Measurements from ENCODE around the gene SGTB.

The SGTB gene

DNA sequence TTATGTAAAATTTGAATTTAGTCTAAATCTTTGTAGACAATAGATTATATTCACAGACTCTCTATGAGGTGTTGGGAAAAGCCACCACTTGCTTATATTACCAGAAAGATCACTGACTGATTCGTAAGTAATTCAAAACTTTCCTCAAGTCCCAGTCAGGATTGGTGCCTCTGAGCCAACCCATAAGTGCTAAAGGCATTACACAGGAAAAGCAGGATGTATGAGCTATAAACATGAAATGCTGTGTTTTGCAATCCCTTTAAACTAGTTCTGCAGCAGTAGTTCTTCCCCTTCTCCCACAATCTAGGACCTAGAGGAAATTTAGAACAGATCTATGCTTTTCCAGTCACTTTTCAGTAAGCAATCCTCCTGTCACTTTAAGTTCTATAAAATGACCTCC, 49.1 kb downstream of the SGTB start:
- Histone ChIP-seq H3K4me3 (no peak overlapping the region), H3K9ac (ENCODE audit: insufficient read length) (no peak overlapping the region), H3K36me3 (ENCODE audit: insufficient read depth, low read length) (peaks cover 5% of the 10 kb centered on the region; the same call in 1 of the 2 replicates), H3K27ac (no peak overlapping the region), H3K9me3 (ENCODE audit: low read depth, low read length) (no peaks in the 10 kb centered on the region)
- no peak for TF ChIP-seq FOXP2 (optimal IDR thresholded peaks at IDR 0.05; ENCODE audit: control extremely low read depth, extremely low read length, insufficient read depth)
- TF ChIP-seq POLR2AphosphoS5 (IDR thresholded peaks at IDR 0.05; ENCODE audit: borderline replicate concordance, low read depth, low read length): no peak
- no peak for TF ChIP-seq EZH2 (IDR thresholded peaks at IDR 0.05)
- DNase-seq (ENCODE audit: low read depth, low spot score): no peak

DNA sequence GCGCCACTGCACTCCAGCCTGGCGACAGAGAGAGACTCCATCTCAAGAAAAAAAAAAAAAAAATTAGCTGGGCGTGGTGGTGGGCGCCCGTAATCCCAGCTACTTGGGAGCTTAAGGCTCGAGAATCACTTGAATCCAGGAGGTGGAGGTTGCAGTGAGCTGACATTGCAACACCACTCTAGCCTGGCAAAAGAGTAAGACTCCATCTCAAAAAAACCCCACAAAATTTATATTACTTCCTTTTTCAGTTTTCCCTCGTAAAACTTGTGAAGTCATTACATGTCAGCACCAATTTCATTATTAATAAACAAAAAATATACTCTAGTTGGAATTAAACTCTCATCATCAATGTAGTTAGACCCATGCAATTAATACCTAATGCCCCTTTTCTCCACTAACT, 53.2 kb downstream of the SGTB start:
- Histone ChIP-seq H3K36me3 (ENCODE audit: insufficient read depth, low read length) (peaks cover 19% of the 10 kb centered on the region), H3K4me3 (no peak overlapping the region), H3K9ac (ENCODE audit: insufficient read length) (no peak overlapping the region), H3K27ac (no peak overlapping the region), H3K9me3 (ENCODE audit: low read depth, low read length) (no peaks in the 10 kb centered on the region)
- TF ChIP-seq POLR2AphosphoS5 (IDR thresholded peaks at IDR 0.05; ENCODE audit: borderline replicate concordance, low read depth, low read length) (no peak), FOXP2 (optimal IDR thresholded peaks at IDR 0.05; ENCODE audit: control extremely low read depth, extremely low read length, insufficient read depth) (no peak), EZH2 (IDR thresholded peaks at IDR 0.05) (no peak)
- no peak for DNase-seq (ENCODE audit: low read depth, low spot score)

DNA sequence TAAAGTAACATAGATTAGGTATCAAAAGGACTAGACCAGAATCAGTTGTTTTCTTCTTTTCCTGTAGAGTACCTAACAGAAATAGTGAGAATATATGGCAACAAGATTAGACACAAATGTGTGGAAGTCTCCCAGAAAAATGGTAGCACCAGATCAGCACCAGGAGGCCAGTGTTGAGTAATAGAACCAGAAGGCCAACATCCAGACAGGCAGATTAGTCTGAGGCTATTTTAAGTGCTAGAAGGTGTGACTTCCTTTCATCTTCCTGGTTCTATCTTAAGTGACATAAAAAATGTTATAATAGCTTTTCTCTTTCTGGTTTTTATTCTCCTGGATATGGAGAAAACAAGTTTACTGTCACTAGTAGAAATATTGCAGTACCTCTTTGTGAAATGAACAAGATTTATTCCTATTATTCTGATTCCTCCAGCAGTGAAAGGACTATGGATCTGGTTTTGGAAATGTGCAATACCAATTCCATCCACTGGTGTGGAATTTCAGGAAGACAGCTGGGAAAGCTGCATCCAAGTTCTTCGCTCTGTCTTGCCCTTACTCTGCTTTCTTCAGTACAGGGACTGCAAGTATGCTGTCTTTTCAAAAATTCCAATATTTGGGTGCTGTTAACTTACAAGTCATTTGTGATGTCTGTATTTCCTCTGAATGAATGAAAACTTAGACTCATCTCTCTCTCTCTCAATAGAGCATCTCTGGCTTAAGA, 57.9 kb downstream of the SGTB start:
- H3K9me3 ChIP-seq (ENCODE audit: low read depth, low read length): no peaks in the 10 kb centered on the region
- DNase-seq (ENCODE audit: low read depth, low spot score): no peak
- no peak overlapping the region for H3K4me3 ChIP-seq
- TF ChIP-seq POLR2AphosphoS5 (IDR thresholded peaks at IDR 0.05; ENCODE audit: borderline replicate concordance, low read depth, low read length) (no peak), FOXP2 (optimal IDR thresholded peaks at IDR 0.05; ENCODE audit: control extremely low read depth, extremely low read length, insufficient read depth) (no peak), EZH2 (IDR thresholded peaks at IDR 0.05) (no peak)
- H3K27ac ChIP-seq: no peak overlapping the region
- H3K36me3 ChIP-seq (ENCODE audit: insufficient read depth, low read length): peaks cover 27% of the 10 kb centered on the region
- H3K9ac ChIP-seq (ENCODE audit: insufficient read length): no peak overlapping the region

DNA sequence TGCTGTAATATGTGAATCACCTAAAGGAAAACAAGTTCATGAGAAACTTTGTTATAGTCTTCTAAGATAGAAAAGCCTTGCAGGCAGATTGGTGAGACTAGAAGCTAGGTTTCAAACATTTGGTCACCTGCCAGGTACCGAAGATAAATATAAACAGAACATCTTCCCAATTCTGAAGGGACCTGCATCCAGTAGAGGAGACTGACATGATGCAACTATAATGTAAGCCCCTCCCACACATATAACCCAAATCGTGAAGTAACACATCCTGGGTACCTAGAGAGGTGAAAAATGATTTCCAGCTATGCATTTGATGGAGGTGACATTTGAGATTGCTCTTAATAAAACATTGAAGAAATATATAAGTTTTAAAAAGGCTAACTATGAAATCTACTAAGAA, 67.2 kb downstream of the SGTB start:
- no peak overlapping the region for H3K27ac ChIP-seq

DNA sequence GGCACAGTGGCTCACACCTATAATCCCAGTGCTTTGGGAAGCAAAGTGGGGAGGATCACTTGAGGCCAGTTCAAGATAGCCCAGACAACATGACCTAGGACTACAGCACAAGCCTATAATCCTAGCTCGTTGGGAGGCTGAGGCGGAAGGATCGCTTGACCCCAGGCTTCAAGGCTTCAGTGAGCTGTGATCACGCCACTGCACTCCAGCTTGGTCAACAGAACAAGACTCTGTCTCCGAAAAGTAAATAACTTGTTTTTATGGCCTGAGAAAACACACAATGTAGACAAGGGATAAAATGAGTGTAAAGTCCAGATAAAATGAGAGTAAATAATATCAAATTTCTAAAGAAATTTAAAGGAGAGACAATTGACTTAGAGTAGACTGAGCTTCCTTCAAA, 70.8 kb downstream of the SGTB start:
- H3K27ac ChIP-seq: no peak overlapping the region
- TF ChIP-seq EZH2 (IDR thresholded peaks at IDR 0.05) (no peak), FOXP2 (optimal IDR thresholded peaks at IDR 0.05; ENCODE audit: control extremely low read depth, extremely low read length, insufficient read depth) (no peak), POLR2AphosphoS5 (IDR thresholded peaks at IDR 0.05; ENCODE audit: borderline replicate concordance, low read depth, low read length) (no peak)
- peaks cover 13% of the 10 kb centered on the region for H3K36me3 ChIP-seq (ENCODE audit: insufficient read depth, low read length)
- DNase-seq (ENCODE audit: low read depth, low spot score): no peak
- no peaks in the 10 kb centered on the region for H3K9me3 ChIP-seq (ENCODE audit: low read depth, low read length)
- H3K9ac ChIP-seq (ENCODE audit: insufficient read length): no peak overlapping the region
- H3K4me3 ChIP-seq: no peak overlapping the region

More for the DNA sequence above, 67.2 kb downstream of the SGTB start:
- Histone ChIP-seq H3K9me3 (ENCODE audit: low read depth, low read length) (no peaks in the 10 kb centered on the region), H3K4me3 (no peak overlapping the region), H3K36me3 (ENCODE audit: insufficient read depth, low read length) (peaks cover 22% of the 10 kb centered on the region), H3K9ac (ENCODE audit: insufficient read length) (no peak overlapping the region)
- DNase-seq (ENCODE audit: low read depth, low spot score): no peak
- no peak for TF ChIP-seq EZH2 (IDR thresholded peaks at IDR 0.05)

DNA sequence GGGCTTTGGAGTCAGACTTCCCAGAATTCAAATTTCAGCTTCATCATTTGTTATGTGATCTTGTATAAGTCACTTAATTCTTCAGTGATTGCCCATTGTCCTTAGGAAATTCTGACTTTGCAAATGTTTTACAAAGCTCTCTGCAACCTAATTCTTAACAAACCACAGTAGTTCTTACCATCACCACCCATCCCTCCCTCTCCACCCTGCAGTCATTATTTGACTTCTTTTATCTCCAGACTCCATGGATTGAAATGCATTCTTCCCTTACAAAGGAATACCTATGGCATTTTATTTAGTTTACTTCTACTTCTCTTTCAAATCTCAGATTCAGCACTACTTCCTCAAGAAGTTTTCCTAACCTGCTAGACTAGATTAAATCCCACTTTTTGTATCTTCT, 74.0 kb downstream of the SGTB start:
- Histone ChIP-seq H3K36me3 (ENCODE audit: insufficient read depth, low read length) (peaks cover 13% of the 10 kb centered on the region), H3K27ac (no peak overlapping the region), H3K4me3 (no peak overlapping the region), H3K9me3 (ENCODE audit: low read depth, low read length) (no peaks in the 10 kb centered on the region), H3K9ac (ENCODE audit: insufficient read length) (no peak overlapping the region)
- TF ChIP-seq FOXP2 (optimal IDR thresholded peaks at IDR 0.05; ENCODE audit: control extremely low read depth, extremely low read length, insufficient read depth) (no peak), EZH2 (IDR thresholded peaks at IDR 0.05) (no peak), POLR2AphosphoS5 (IDR thresholded peaks at IDR 0.05; ENCODE audit: borderline replicate concordance, low read depth, low read length) (no peak)
- DNase-seq (ENCODE audit: low read depth, low spot score): no peak

DNA sequence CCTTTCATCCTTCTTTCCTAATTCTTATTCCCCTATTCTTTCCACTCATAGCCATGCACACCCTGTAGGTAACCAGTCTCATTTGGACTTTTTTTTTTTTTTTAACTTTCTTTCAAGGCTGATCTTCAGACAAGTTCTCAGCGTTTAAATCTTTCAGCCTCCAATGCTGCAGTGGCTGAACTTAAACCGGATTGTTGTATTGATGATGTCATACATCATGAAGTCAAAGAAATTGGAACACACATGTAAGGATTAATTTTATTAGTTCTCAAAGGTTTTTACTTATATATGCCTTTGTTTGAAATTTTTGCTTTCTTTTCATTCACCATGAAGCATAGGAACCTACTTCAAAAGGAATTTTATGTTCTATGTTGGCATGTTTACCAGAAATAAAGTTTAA, 75.0 kb downstream of the SGTB start:
- DNase-seq (ENCODE audit: low read depth, low spot score): no peak
- no peak for TF ChIP-seq EZH2 (IDR thresholded peaks at IDR 0.05)
- no peak for TF ChIP-seq FOXP2 (optimal IDR thresholded peaks at IDR 0.05; ENCODE audit: control extremely low read depth, extremely low read length, insufficient read depth)
- no peak for TF ChIP-seq POLR2AphosphoS5 (IDR thresholded peaks at IDR 0.05; ENCODE audit: borderline replicate concordance, low read depth, low read length)
- H3K27ac ChIP-seq: no peak overlapping the region

DNA sequence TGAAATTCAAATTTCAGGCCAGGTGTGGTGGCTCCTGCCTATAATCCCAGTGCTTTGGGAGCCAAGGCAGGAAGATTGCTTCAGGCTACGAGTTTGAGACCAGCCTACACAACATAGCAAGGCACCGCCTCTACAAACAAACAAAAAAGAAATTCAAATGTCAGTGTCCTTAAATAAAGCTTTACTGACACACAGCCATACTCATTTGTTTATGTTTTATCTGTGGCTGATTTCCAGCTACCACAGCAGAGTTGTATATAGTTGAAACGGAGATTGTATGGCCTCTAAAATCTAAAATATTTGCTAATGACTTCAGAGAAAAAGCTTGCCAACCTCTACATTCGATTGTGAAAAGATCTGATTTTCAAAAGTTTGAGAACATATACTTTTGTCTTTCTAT, 81.7 kb downstream of the SGTB start:
- H3K9me3 ChIP-seq (ENCODE audit: low read depth, low read length): no peaks in the 10 kb centered on the region
- H3K4me3 ChIP-seq: no peak overlapping the region
- peaks cover 38% of the 10 kb centered on the region for H3K36me3 ChIP-seq (ENCODE audit: insufficient read depth, low read length)
- H3K9ac ChIP-seq (ENCODE audit: insufficient read length): no peak overlapping the region
- DNase-seq (ENCODE audit: low read depth, low spot score): no peak
- no peak overlapping the region for H3K27ac ChIP-seq
- TF ChIP-seq EZH2 (IDR thresholded peaks at IDR 0.05): no peak
- TF ChIP-seq FOXP2 (optimal IDR thresholded peaks at IDR 0.05; ENCODE audit: control extremely low read depth, extremely low read length, insufficient read depth): no peak
- TF ChIP-seq POLR2AphosphoS5 (IDR thresholded peaks at IDR 0.05; ENCODE audit: borderline replicate concordance, low read depth, low read length): no peak

More for the DNA sequence above, 75.0 kb downstream of the SGTB start:
- Histone ChIP-seq H3K36me3 (ENCODE audit: insufficient read depth, low read length) (peaks cover 13% of the 10 kb centered on the region), H3K4me3 (no peak overlapping the region), H3K9me3 (ENCODE audit: low read depth, low read length) (no peaks in the 10 kb centered on the region), H3K9ac (ENCODE audit: insufficient read length) (no peak overlapping the region)

DNA sequence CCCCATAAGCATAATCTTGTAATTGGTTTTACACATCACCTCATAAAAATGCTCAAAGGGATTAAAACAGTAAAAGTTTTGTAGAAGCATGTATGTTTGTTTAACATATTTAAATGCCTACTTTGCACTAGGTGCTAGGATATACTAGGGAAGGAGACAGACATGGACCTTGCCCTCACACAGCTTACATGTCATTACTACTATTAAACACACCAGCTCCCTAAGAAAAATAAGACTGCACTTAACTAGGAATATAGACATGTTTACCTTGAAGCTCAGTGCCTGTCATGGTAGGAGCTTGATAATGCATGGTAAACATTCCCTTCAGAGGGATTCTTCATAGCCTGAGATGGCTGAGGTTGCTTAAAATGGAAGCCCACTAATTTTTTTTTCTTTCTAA, 90.9 kb downstream of the SGTB start:
- Histone ChIP-seq H3K9me3 (ENCODE audit: low read depth, low read length) (no peaks in the 10 kb centered on the region), H3K9ac (ENCODE audit: insufficient read length) (no peak overlapping the region), H3K27ac (no peak overlapping the region), H3K4me3 (no peak overlapping the region), H3K36me3 (ENCODE audit: insufficient read depth, low read length) (peaks cover 22% of the 10 kb centered on the region)
- no peak for DNase-seq (ENCODE audit: low read depth, low spot score)
- TF ChIP-seq FOXP2 (optimal IDR thresholded peaks at IDR 0.05; ENCODE audit: control extremely low read depth, extremely low read length, insufficient read depth) (no peak), POLR2AphosphoS5 (IDR thresholded peaks at IDR 0.05; ENCODE audit: borderline replicate concordance, low read depth, low read length) (no peak), EZH2 (IDR thresholded peaks at IDR 0.05) (no peak)
